ENCODE measurements around the gene PYHIN1.
"Not testable (repeated sequence)": the region's sequence is repeated elsewhere in the genome, so short reads cannot be mapped to it uniquely, and the experiment has no call there.

The PYHIN1 gene

GRCh38 chr1:159005676-159006075 lies 74.3 kb downstream of the PYHIN1 start:
- peak; percentile 18 for DNase-seq
- H3K27ac ChIP-seq (ENCODE audit: low read length, poor library complexity, severe bottlenecking), result no peak overlapping the region
- no peaks in the 10 kb centered on the region for H3K79me1 ChIP-seq (replicated peaks; ENCODE audit: low read length, poor library complexity, severe bottlenecking)
- no peak overlapping the region for H3K4me2 ChIP-seq (ENCODE audit: low read length, poor library complexity, severe bottlenecking)
- H2BK12ac ChIP-seq (ENCODE audit: low read length in 2 of 2), result peak overlapping the region; percentile 89 to 93
- peak overlapping the region; percentile 42 for H2BK120ac ChIP-seq (ENCODE audit: low read depth, low read length)
- H3K14ac ChIP-seq (ENCODE audit: low read length in 2 of 2), result no peak overlapping the region
- peak overlapping the region; percentile 78 to 91 for H3K18ac ChIP-seq (ENCODE audit: low read depth in 1 of 2, low read length in 2 of 2)
- H3K4me1 ChIP-seq (ENCODE audit: control insufficient read depth, insufficient read depth, low read depth, low read length), result peaks cover 1% of the 10 kb centered on the region
- peak overlapping the region; percentile 83 for H4K91ac ChIP-seq (ENCODE audit: low read length)
- H2AK5ac ChIP-seq (ENCODE audit: low read length, severe bottlenecking), result no peak overlapping the region
- H3K4me3 ChIP-seq (ENCODE audit: insufficient read depth in 1 of 2, low read depth in 1 of 2, low read length in 2 of 2), result peak overlapping the region in 1 of 2 experiments; percentile 25
- H3K4ac ChIP-seq (ENCODE audit: low read depth in 1 of 2, low read length in 2 of 2), result peak overlapping the region; percentile 22 to 51
- peak overlapping the region in 1 of 2 experiments; percentile 78 for H3K23ac ChIP-seq (ENCODE audit: low read length in 2 of 2)
- H3K9me3 ChIP-seq (ENCODE audit: control insufficient read depth, low read length), result no peaks in the 10 kb centered on the region
- H3K27me3 ChIP-seq (ENCODE audit: control insufficient read depth in 1 of 2, insufficient read depth in 1 of 2, low read length in 2 of 2), result no peaks in the 10 kb centered on the region
- no peak overlapping the region for H2BK15ac ChIP-seq (ENCODE audit: low read depth, poor library complexity, severe bottlenecking)
- WGBS, result 11% methylated on average over 6 of the region's 6 CpGs
- peak overlapping the region; percentile 94 for H4K8ac ChIP-seq (ENCODE audit: low read length)
- H2AFZ ChIP-seq (ENCODE audit: low read depth, low read length), result peak overlapping the region; percentile 29
- no peaks in the 10 kb centered on the region for H3K36me3 ChIP-seq (ENCODE audit: control insufficient read depth in 1 of 2, insufficient read depth in 2 of 2, low read depth in 1 of 2, low read length in 2 of 2)
- no peak overlapping the region for H2BK5ac ChIP-seq (ENCODE audit: low read depth, low read length, poor library complexity, severe bottlenecking)
- peak overlapping the region; percentile 57 for H3K9ac ChIP-seq (ENCODE audit: low read length)

GRCh38 chr1:159006210-159006807 lies 75.0 kb downstream of the PYHIN1 start:
- H3K14ac ChIP-seq (ENCODE audit: low read length in 2 of 2); H4K91ac ChIP-seq (ENCODE audit: low read length); H3K4me1 ChIP-seq (ENCODE audit: control insufficient read depth, insufficient read depth, low read depth, low read length); H2BK5ac ChIP-seq (ENCODE audit: low read depth, low read length, poor library complexity, severe bottlenecking); H2AK5ac ChIP-seq (ENCODE audit: low read length, severe bottlenecking); H2BK15ac ChIP-seq (ENCODE audit: low read depth, poor library complexity, severe bottlenecking); H3K4me2 ChIP-seq (ENCODE audit: low read length, poor library complexity, severe bottlenecking); H3K23ac ChIP-seq (ENCODE audit: low read length in 2 of 2); H3K36me3 ChIP-seq (ENCODE audit: control insufficient read depth in 1 of 2, insufficient read depth in 2 of 2, low read depth in 1 of 2, low read length in 2 of 2); H2BK12ac ChIP-seq (ENCODE audit: low read length in 2 of 2); DNase-seq; H3K27ac ChIP-seq (ENCODE audit: low read length, poor library complexity, severe bottlenecking); H3K9me3 ChIP-seq (ENCODE audit: control insufficient read depth, low read length); H3K27me3 ChIP-seq (ENCODE audit: control insufficient read depth in 1 of 2, insufficient read depth in 1 of 2, low read length in 2 of 2); H3K79me1 ChIP-seq (replicated peaks; ENCODE audit: low read length, poor library complexity, severe bottlenecking): not testable (repeated sequence)
- Histone ChIP-seq H2BK120ac (ENCODE audit: low read depth, low read length) (peak overlapping the region; percentile 19), H2AFZ (ENCODE audit: low read depth, low read length) (peak overlapping the region; percentile 29), H3K18ac (ENCODE audit: low read depth in 1 of 2, low read length in 2 of 2) (peak overlapping the region in 1 of 2 experiments; percentile 78), H3K4me3 (ENCODE audit: insufficient read depth in 1 of 2, low read depth in 1 of 2, low read length in 2 of 2) (peak overlapping the region in 1 of 2 experiments; percentile 25), H3K9ac (ENCODE audit: low read length) (peak overlapping the region; percentile 57), H3K4ac (ENCODE audit: low read depth in 1 of 2, low read length in 2 of 2) (peak overlapping the region in 1 of 2 experiments; percentile 22), H4K8ac (ENCODE audit: low read length) (peak overlapping the region; percentile 94)
- WGBS, result 28% methylated on average over 10 of the region's 11 CpGs

GRCh38 chr1:159007726-159008125 lies 76.4 kb downstream of the PYHIN1 start:
- Histone ChIP-seq H2BK15ac (ENCODE audit: low read depth, poor library complexity, severe bottlenecking) (no peak overlapping the region), H3K27me3 (ENCODE audit: control insufficient read depth in 1 of 2, insufficient read depth in 1 of 2, low read length in 2 of 2) (no peaks in the 10 kb centered on the region), H3K4ac (ENCODE audit: low read depth in 1 of 2, low read length in 2 of 2) (peak overlapping the region in 1 of 2 experiments; percentile 24), H4K8ac (ENCODE audit: low read length) (no peak overlapping the region), H3K4me2 (ENCODE audit: low read length, poor library complexity, severe bottlenecking) (no peak overlapping the region), H3K9ac (ENCODE audit: low read length) (no peak overlapping the region), H2BK5ac (ENCODE audit: low read depth, low read length, poor library complexity, severe bottlenecking) (no peak overlapping the region), H2AFZ (ENCODE audit: low read depth, low read length) (no peak overlapping the region), H3K9me3 (ENCODE audit: control insufficient read depth, low read length) (no peaks in the 10 kb centered on the region), H3K4me1 (ENCODE audit: control insufficient read depth, insufficient read depth, low read depth, low read length) (peaks cover 3% of the 10 kb centered on the region), H3K79me1 (replicated peaks; ENCODE audit: low read length, poor library complexity, severe bottlenecking) (peaks cover 3% of the 10 kb centered on the region), H2BK12ac (ENCODE audit: low read length in 2 of 2) (peak overlapping the region in 1 of 2 experiments; percentile 16), H2BK120ac (ENCODE audit: low read depth, low read length) (no peak overlapping the region), H4K91ac (ENCODE audit: low read length) (no peak overlapping the region), H3K27ac (ENCODE audit: low read length, poor library complexity, severe bottlenecking) (no peak overlapping the region), H2AK5ac (ENCODE audit: low read length, severe bottlenecking) (no peak overlapping the region), H3K36me3 (ENCODE audit: control insufficient read depth in 1 of 2, insufficient read depth in 2 of 2, low read depth in 1 of 2, low read length in 2 of 2) (peaks cover 0 to 15% of the 10 kb centered on the region in 2 experiments), H3K4me3 (ENCODE audit: insufficient read depth in 1 of 2, low read depth in 1 of 2, low read length in 2 of 2) (no peak overlapping the region), H3K23ac (ENCODE audit: low read length in 2 of 2) (no peak overlapping the region), H3K14ac (ENCODE audit: low read length in 2 of 2) (no peak overlapping the region), H3K18ac (ENCODE audit: low read depth in 1 of 2, low read length in 2 of 2) (peak overlapping the region; percentile 37 to 52)
- DNase-seq, result no peak

GRCh38 chr1:159008744-159009188 lies 77.4 kb downstream of the PYHIN1 start:
- H2BK15ac ChIP-seq (ENCODE audit: low read depth, poor library complexity, severe bottlenecking), result no peak overlapping the region
- H3K4me3 ChIP-seq (ENCODE audit: insufficient read depth in 1 of 2, low read depth in 1 of 2, low read length in 2 of 2), result peak overlapping the region in 1 of 2 experiments; percentile 86
- no peaks in the 10 kb centered on the region for H3K9me3 ChIP-seq (ENCODE audit: control insufficient read depth, low read length)
- H2BK120ac ChIP-seq (ENCODE audit: low read depth, low read length), result no peak overlapping the region
- H2AFZ ChIP-seq (ENCODE audit: low read depth, low read length), result no peak overlapping the region
- no peak overlapping the region for H4K91ac ChIP-seq (ENCODE audit: low read length)
- peaks cover 0 to 24% of the 10 kb centered on the region in 2 experiments for H3K36me3 ChIP-seq (ENCODE audit: control insufficient read depth in 1 of 2, insufficient read depth in 2 of 2, low read depth in 1 of 2, low read length in 2 of 2)
- H3K4me1 ChIP-seq (ENCODE audit: control insufficient read depth, insufficient read depth, low read depth, low read length), result peaks cover 5% of the 10 kb centered on the region
- peak overlapping the region; percentile 37 to 66 for H3K18ac ChIP-seq (ENCODE audit: low read depth in 1 of 2, low read length in 2 of 2)
- peak; percentile 71 for DNase-seq
- peak overlapping the region; percentile 66 to 75 for H3K4ac ChIP-seq (ENCODE audit: low read depth in 1 of 2, low read length in 2 of 2)
- no peak overlapping the region for H3K23ac ChIP-seq (ENCODE audit: low read length in 2 of 2)
- H2BK12ac ChIP-seq (ENCODE audit: low read length in 2 of 2), result peak overlapping the region in 1 of 2 experiments; percentile 72
- H2BK5ac ChIP-seq (ENCODE audit: low read depth, low read length, poor library complexity, severe bottlenecking), result no peak overlapping the region
- H3K27me3 ChIP-seq (ENCODE audit: control insufficient read depth in 1 of 2, insufficient read depth in 1 of 2, low read length in 2 of 2), result no peaks in the 10 kb centered on the region
- peak overlapping the region; percentile 99 for H3K9ac ChIP-seq (ENCODE audit: low read length)
- H3K14ac ChIP-seq (ENCODE audit: low read length in 2 of 2), result no peak overlapping the region
- no peak overlapping the region for H3K4me2 ChIP-seq (ENCODE audit: low read length, poor library complexity, severe bottlenecking)
- H4K8ac ChIP-seq (ENCODE audit: low read length), result peak overlapping the region; percentile 84
- no peak overlapping the region for H3K27ac ChIP-seq (ENCODE audit: low read length, poor library complexity, severe bottlenecking)
- peaks cover 5% of the 10 kb centered on the region for H3K79me1 ChIP-seq (replicated peaks; ENCODE audit: low read length, poor library complexity, severe bottlenecking)
- WGBS, result 61% methylated on average over 4 of the region's 4 CpGs
- no peak overlapping the region for H2AK5ac ChIP-seq (ENCODE audit: low read length, severe bottlenecking)

Measured in mesenchymal stem cell (in vitro differentiated cells and primary cell).